Uterus (tissue), 4 donors: ENCODE data around the gene PTPRN2. TPM values are rescaled to one million over a fixed set of nuclear protein-coding genes. Genes with fewer than 3 reads are reported as not detected.

Experiments used
- DNase-seq, 2 donors: peaks; one replicate each; pipeline ENCODE4 v3.0.0-alpha.2; 2019 to 2020
- H3K27ac ChIP-seq, 2 donors: fragments of 200-600 bp; sonication (generic); 1 replicate in 1 of 2; 2 replicates in 1 of 2; pipeline ENCODE4 v1.5.1; 2016 to 2018
- H3K27me3 ChIP-seq, 2 donors: fragments of 200-600 bp; sonication (generic); one replicate each; pipeline ENCODE4 v1.5.1; 2018 to 2019; ENCODE audit warnings: control low read depth in 1 of 2
- H3K36me3 ChIP-seq, 2 donors: fragments of 200-600 bp; sonication (generic); one replicate each; pipeline ENCODE4 v1.5.1; 2019; ENCODE audit warnings: control low read depth in 1 of 2
- H3K4me1 ChIP-seq, 2 donors: fragments of 200-600 bp; sonication (generic); one replicate each; pipeline ENCODE4 v1.5.1; 2018 to 2019; ENCODE audit warnings: control low read depth in 1 of 2
- H3K4me3 ChIP-seq, 2 donors: fragments of 200-600 bp; sonication (generic); 1 replicate in 1 of 2; 2 replicates in 1 of 2; pipeline ENCODE4 v1.5.1; 2018 to 2019; ENCODE audit warnings: mild to moderate bottlenecking in 1 of 2
- H3K9me3 ChIP-seq, 2 donors: fragments of 200-600 bp; sonication (generic); one replicate each; pipeline ENCODE4 v1.5.1; 2019; ENCODE audit warnings: control low read depth in 1 of 2
- POLR2A ChIP-seq, 2 donors: fragments of 450-650 bp; IDR thresholded peaks; one replicate each; pipeline ENCODE4 v1.6.1; 2016; ENCODE audit warnings: antibody characterized with exemption in 2 of 2, mild to moderate bottlenecking in 1 of 2, moderate library complexity in 1 of 2
- intact Hi-C: fragments of 100-400 bp; cut with DNase I; formaldehyde crosslinking; loops from one replicate; pipeline ENCODE4 v1.15.1; 2023; ENCODE audit warnings: low total_unique reads
- total RNA-seq, 4 donors: library from RNA; depleted of rRNA in 3 of 4; stranded (reverse); fragments of >200 nt in 3 of 4; gene quantifications; one replicate each; pipeline versions ENCODE4 v1.1.0 to v1.2.4, GENCODE V29; 2014 to 2023
- TF ChIP-seq, protein P1 (sequence below), 4 experiments: fragments of 200-600 bp in 2 of 4; fragments of 450-650 bp in 2 of 4; sonication (generic) in 2 of 4; IDR thresholded peaks; one replicate each; pipeline ENCODE4 v1.5.1; 2016 to 2019; ENCODE audit warnings: antibody characterized with exemption in 4 of 4, mild to moderate bottlenecking in 2 of 4, moderate library complexity in 1 of 4
- donor health status: DM: yes; HTN: yes; CAD: no.

Gene PTPRN2
- total RNA-seq, 4 donors from 2014 or later = 1.2 to 5.2 (median 2.3) TPM

DNA sequence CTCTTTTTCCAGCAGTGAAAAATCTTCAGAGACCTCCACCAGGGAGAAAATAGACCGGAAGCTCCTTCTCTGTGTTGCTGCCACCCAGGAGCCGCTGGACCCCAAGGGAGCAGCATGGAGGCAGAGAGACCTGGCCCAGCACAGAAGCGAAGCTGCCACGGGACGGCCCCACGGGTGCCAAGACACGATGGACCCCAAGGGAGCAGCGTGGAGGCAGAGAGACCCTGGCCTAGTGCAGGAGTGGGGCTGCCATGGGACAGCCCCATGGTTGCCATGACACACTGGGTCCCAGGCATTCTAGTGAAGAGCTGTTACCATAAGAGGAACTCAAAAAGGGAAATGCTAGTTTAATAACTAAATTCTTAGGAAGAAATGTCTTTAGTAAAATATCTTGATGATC is 186.3 kb downstream of the PTPRN2 start:
- H3K36me3 ChIP-seq = no peaks in the 10 kb centered on the region
- intact Hi-C loops = no loop called here
- H3K27me3 ChIP-seq = no peaks in the 10 kb centered on the region
- no peaks in the 10 kb centered on the region for H3K9me3 ChIP-seq
- H3K27ac ChIP-seq = no peak overlapping the region
- H3K4me1 ChIP-seq = no peaks in the 10 kb centered on the region
- no peak for TF ChIP-seq POLR2A (IDR thresholded peaks at IDR 0.05)
- TF ChIP-seq, protein P1, sequence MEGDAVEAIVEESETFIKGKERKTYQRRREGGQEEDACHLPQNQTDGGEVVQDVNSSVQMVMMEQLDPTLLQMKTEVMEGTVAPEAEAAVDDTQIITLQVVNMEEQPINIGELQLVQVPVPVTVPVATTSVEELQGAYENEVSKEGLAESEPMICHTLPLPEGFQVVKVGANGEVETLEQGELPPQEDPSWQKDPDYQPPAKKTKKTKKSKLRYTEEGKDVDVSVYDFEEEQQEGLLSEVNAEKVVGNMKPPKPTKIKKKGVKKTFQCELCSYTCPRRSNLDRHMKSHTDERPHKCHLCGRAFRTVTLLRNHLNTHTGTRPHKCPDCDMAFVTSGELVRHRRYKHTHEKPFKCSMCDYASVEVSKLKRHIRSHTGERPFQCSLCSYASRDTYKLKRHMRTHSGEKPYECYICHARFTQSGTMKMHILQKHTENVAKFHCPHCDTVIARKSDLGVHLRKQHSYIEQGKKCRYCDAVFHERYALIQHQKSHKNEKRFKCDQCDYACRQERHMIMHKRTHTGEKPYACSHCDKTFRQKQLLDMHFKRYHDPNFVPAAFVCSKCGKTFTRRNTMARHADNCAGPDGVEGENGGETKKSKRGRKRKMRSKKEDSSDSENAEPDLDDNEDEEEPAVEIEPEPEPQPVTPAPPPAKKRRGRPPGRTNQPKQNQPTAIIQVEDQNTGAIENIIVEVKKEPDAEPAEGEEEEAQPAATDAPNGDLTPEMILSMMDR (IDR thresholded peaks at IDR 0.05) = no peak
- no peak overlapping the region for H3K4me3 ChIP-seq
- no peak for DNase-seq

DNA sequence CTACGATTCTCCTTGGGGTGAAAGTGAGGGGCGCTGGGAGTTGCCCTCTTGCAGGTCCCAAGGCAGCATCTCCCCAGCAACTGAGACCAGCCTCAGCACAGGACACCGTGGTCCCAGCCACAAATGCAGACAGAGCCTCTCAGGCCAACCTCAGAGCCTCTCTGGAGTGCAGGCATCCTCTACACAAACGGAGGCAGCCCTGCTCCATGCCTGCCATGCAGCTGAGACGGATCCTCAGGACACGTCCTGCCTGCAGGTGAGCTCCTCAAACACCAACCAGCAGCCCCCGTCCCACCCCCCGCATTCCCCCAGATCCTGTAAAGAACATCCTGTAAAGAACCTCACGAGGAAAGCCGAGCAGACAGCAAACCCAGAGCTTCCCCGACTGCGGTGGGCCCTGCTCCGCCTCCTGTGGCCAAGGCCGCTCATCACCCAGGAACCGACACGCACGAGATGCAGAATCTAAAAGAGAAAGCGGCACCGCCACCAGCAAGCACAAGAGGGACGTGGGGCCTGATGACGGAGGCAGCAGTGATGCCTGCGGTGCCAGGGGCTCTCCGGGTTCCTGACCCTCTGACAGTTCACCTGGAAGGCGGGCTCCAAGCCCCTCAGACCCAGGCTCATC is 186.9 kb downstream of the PTPRN2 start:
- no peak for TF ChIP-seq POLR2A (IDR thresholded peaks at IDR 0.05)
- TF ChIP-seq, protein P1 (IDR thresholded peaks at IDR 0.05) = no peak
- H3K27me3 ChIP-seq = no peaks in the 10 kb centered on the region
- no peaks in the 10 kb centered on the region for H3K9me3 ChIP-seq
- no peak overlapping the region for H3K27ac ChIP-seq
- intact Hi-C loops = no loop called here
- no peaks in the 10 kb centered on the region for H3K4me1 ChIP-seq
- DNase-seq = no peak
- H3K36me3 ChIP-seq = no peaks in the 10 kb centered on the region
- no peak overlapping the region for H3K4me3 ChIP-seq

DNA sequence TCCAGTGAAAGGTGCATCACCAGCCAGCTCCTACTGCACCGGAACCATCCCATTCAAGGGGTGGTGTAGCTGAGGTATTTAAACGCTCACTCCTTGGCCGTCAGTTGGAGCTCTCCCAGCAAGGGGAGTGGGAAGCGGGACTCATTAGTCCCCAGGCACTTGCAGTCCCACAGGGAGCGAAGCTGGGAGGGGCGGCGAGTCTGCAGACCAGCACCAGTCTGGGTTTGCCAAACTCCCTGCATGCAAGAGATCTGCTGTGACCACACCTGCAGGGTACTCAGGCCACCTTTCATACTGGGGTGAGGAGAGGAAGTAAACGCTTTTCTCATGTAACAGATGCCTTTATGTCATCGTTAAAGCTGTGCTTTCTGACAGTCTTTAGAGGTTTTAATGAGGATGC is 187.9 kb downstream of the PTPRN2 start:
- Histone ChIP-seq H3K36me3 (no peaks in the 10 kb centered on the region), H3K27me3 (no peaks in the 10 kb centered on the region), H3K27ac (no peak overlapping the region), H3K9me3 (no peaks in the 10 kb centered on the region), H3K4me3 (no peak overlapping the region), H3K4me1 (no peaks in the 10 kb centered on the region)
- no peak for TF ChIP-seq POLR2A (IDR thresholded peaks at IDR 0.05)
- TF ChIP-seq, protein P1 (IDR thresholded peaks at IDR 0.05) = no peak
- intact Hi-C loops = no loop called here
- no peak for DNase-seq

DNA sequence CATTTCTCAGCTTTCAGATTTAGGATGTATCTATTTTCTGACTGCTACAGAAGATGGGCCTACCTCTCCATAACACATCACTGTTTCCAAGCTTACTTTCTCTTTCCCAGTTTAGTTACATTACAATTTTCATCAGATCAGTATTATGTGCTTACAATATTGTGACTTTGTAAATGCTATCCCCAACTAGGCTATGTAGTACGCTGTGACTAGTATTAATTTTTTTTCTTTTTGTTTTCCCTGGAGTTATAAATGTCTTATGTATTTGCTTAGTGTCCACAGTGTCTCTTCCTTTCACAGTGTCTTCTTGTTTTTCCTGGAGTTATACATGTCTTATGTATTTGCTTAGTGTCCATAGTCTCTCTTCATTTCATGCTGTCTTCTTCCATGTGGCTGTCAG is 188.9 kb downstream of the PTPRN2 start:
- no peaks in the 10 kb centered on the region for H3K36me3 ChIP-seq
- no peaks in the 10 kb centered on the region for H3K9me3 ChIP-seq
- no peak for DNase-seq
- H3K4me3 ChIP-seq = no peak overlapping the region
- no peak overlapping the region for H3K27ac ChIP-seq
- no peaks in the 10 kb centered on the region for H3K4me1 ChIP-seq
- intact Hi-C loops = no loop called here
- no peak for TF ChIP-seq POLR2A (IDR thresholded peaks at IDR 0.05)
- TF ChIP-seq, protein P1 (IDR thresholded peaks at IDR 0.05) = no peak
- no peaks in the 10 kb centered on the region for H3K27me3 ChIP-seq

DNA sequence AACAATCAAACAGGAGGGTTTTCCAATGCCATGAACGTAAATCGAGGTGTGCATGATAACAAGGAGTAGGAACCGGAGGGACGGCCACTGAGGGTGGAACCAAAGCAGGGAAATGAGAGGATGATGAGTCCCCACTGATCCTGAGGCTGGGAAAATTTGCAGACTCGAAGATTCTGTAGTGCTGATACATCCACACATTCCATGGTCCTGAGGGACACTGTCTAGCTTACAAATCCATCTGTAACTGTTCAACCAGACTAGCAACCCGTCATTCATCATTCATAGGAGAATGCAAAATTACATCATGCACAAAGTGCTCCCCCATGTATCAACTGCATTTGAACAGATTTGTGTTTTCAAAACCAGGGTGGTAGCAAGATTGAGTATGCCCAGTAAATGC is 189.7 kb downstream of the PTPRN2 start:
- intact Hi-C loops = no loop called here
- no peaks in the 10 kb centered on the region for H3K27me3 ChIP-seq
- H3K27ac ChIP-seq = no peak overlapping the region
- H3K9me3 ChIP-seq = no peaks in the 10 kb centered on the region
- H3K4me3 ChIP-seq = no peak overlapping the region
- TF ChIP-seq, protein P1 (IDR thresholded peaks at IDR 0.05) = no peak
- no peak for TF ChIP-seq POLR2A (IDR thresholded peaks at IDR 0.05)
- no peak for DNase-seq
- H3K4me1 ChIP-seq = no peaks in the 10 kb centered on the region
- no peaks in the 10 kb centered on the region for H3K36me3 ChIP-seq
